Hematopoietic multipotent progenitor cell treated with erythropoietin and hydrocortisone succinate and interleukin-3 and kit ligand, for 15 days (in vitro differentiated cells): ENCODE data around the gene GSK3A.

Experiments used
- DNase-seq: peaks from one replicate; pipeline ENCODE4 v3.0.0-alpha.2; 2015; ENCODE audit warnings: low spot score

The GSK3A gene

GRCh38 chr19:42280815-42281145 is 38.4 kb upstream of the GSK3A start:
- no peak for DNase-seq

- DNase-seq: peak; percentile 86
Observed at GRCh38 chr19:42279902-42280814, 37.8 kb upstream of the GSK3A start.

DNA sequence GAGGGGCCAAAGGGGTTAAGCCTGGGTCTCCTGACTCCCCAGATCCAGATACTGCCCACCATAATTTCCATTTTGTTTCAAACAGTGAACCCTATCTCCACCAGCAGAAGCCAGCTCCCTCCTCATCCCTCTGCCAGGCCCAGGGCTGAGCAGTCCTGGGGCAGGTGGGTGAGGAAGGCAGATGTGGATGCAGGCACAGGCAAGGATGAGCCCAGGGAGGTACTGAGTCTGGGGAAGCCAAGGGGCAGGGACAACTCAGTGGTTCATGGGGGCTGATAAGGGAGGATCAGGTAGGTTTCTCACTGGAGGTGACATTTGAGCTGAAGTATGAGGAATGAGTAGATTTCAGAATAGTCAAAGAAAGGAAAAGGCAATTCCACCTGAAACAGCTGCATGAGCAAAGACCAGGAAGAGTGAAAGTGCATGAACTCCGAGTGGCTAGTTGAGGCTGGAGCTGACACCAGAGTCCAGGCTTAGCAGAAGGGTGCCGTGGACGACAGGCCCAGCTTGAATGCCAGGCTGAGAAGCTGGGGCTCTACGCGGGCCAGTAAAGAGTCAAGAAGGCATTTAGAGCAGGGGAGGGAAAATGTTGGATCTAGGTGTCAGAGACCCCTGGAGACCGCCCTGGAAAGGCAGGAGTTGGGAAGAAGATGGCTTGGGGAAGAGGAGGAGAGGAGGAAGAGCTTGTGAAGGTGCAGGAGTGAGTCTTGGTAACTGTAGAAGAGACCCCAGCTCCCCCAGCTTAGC is 36.9 kb upstream of the GSK3A start:
- DNase-seq: no peak

DNA sequence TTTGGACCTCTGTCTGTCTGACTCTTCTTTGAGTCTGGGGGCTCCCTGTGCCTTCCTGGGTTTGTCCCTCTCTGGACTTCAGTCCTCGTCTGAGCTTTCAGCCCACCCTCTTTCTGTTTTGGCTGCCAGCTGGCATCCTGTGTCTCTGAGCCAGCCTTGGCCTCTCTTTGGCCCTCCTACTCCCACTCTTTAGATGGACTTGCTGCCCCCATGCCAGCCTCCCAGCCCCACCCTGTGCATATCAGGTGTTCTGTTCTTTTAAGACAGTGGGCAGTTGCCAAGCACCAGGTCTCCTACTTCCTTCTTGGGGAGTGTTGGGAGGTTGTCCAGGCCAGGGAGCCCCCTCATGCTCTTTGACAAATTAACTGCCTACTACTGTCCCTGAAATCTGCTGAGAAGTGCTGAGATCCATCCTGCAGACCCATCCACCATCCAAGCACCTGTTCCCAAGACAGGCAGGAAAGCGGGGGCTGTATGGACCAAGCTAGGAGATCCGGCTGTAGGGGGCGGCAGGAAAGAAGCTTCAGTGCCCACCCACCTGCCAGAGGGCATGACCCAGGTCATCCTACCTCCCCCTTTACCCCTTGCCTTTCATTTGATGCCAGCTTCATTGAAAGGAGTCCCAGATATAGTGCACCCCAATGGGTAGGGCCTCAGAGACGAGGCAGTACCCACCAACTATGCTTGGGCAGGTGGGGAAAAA is 36.2 kb upstream of the GSK3A start:
- DNase-seq: no peak

GRCh38 chr19:42277821-42278451 is 35.5 kb upstream of the GSK3A start:
- no peak for DNase-seq

- no peak for DNase-seq
Observed at GRCh38 chr19:42276821-42277220, 34.4 kb upstream of the GSK3A start.

DNA sequence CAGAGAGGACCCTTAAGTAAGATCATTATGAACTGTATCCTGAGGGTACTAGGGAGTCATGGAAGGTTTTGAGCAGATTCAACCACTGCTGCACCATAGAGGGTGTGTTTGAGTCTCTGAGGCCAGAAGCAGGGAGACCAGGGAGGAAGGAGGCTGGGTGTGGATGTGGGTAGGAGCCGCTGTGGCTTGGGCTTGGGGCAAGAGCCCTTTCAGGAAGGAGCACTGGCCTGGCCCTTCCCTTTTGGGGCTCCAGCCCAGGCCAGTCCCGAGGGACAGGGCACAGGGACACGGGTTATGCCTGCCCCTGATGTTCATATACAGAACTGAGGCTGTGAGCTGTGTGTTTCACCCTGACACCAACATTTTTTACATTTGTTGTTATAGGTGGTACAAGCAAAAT is 33.9 kb upstream of the GSK3A start:
- DNase-seq: no peak

DNA sequence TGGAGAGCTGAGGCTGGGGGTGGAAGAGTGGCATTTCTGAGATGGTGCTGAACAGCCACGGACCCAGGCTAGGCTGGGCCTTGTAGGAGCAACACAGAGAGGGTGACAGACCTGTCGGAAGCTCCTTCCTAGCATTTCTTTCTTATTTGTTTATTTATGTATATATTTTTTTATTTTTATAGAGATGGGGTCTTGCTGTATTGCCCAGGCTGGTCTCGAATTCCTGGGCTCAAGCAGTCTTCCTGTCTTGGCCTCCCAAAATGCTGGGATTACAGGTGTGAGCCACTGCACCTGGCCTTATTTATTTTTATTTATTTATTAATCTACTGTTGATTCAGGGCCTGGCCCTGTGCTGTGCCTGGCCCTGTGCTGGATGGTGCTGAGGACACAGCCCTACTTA is 33.1 kb upstream of the GSK3A start:
- no peak for DNase-seq

- DNase-seq: no peak
Observed at GRCh38 chr19:42275103-42275502, 32.7 kb upstream of the GSK3A start.

GRCh38 chr19:42274065-42274682 is 31.8 kb upstream of the GSK3A start:
- DNase-seq: no peak

- no peak for DNase-seq
Observed at GRCh38 chr19:42273407-42274064, 31.1 kb upstream of the GSK3A start.

DNA sequence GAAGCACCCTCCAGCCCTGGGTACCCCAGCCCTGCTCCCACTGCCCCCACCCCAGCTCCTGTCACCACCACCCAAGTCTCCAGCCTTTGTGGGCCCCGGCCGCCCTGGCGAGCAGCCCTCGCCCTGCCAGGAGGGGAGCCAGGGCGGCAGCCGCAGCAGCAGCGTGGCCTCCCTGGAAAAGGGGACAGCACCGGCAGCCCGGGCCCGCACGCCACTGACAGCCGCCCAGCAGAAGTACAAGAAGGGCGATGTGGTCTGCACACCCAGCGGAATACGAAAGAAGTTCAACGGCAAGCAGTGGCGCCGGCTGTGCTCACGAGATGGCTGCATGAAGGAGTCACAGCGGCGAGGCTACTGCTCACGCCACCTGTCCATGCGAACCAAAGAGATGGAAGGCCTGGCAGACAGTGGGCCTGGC is 30.6 kb upstream of the GSK3A start:
- DNase-seq: no peak

- DNase-seq: no peak
Observed at GRCh38 chr19:42272535-42272897, 30.1 kb upstream of the GSK3A start.

DNA sequence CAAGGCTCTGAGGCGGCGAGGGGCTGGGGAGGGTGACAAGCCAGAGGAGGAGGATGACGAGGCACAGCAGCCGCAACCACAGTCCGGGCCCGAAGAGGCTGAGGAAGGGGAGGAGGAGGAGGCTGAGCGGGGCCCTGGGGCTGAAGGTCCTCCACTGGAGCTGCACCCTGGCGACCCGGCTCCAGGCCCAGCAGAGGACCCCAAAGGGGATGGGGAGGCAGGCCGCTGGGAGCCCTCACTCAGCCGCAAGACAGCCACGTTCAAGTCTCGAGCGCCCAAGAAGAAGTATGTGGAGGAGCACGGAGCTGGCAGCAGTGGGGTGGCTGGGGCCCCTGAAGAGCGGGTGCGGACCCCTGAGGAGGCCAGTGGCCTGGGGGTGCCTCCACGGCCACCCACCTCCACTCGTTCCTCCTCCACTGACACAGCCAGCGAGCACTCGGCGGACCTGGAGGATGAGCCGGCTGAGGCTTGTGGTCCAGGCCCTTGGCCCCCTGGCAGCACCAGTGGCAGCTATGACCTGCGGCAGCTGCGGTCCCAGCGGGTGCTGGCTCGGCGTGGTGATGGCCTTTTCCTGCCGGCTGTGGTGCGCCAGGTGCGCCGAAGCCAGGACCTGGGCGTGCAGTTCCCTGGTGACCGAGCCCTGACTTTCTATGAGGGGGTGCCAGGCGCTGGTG is 29.6 kb upstream of the GSK3A start:
- DNase-seq: no peak

DNA sequence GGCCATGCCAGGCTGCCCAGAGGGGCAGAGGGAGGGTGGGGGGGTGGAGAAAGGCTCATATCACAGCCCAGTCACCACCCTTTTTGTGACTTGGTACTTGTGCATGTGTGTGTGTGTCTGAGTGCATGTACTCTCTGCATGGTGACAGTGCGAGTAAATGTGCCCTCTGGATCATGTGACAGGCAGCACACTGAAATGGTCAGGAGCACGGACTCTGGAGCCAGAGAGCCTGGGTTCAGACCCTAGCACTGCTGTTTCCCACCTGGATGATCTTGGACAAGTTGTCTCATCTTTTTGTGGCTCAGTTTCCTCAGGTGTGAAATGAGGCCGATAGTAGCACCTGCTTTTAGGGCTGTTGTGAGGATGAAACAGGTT is 28.6 kb upstream of the GSK3A start:
- DNase-seq: no peak

- peak; percentile 64 for DNase-seq
Observed at GRCh38 chr19:42270346-42271044, 28.1 kb upstream of the GSK3A start.

GRCh38 chr19:42269478-42270345 is 27.3 kb upstream of the GSK3A start:
- peak; percentile 36 for DNase-seq

GRCh38 chr19:42268704-42269477 is 26.5 kb upstream of the GSK3A start, which contains the start of gene CIC:
TSS of gene CIC (plus strand) at chr19:42269252. CDS start at chr19:42271784, 2,532 bp downstream.
- DNase-seq: peak; percentile 100
